Rectal smooth muscle tissue (tissue), 1 donor: ENCODE results near the gene BRAT1.
"Not testable (repeated sequence)": the region's sequence is repeated elsewhere in the genome, so short reads cannot be mapped to it uniquely, and the experiment has no call there.

ENCODE experiments used
- H3K27ac ChIP-seq: one replicate; pipeline ENCODE4 v1.7.0; 2013; ENCODE audit warnings: low read depth, low read length, inconsistent platforms
- H3K27me3 ChIP-seq: one replicate; pipeline ENCODE4 v1.7.0; 2013; ENCODE audit warnings: low read length; ENCODE audit not compliant: control insufficient read depth, insufficient read depth
- H3K36me3 ChIP-seq: one replicate; pipeline ENCODE4 v1.7.0; 2013; ENCODE audit warnings: low read length; ENCODE audit not compliant: control insufficient read depth, insufficient read depth
- H3K4me1 ChIP-seq: one replicate; pipeline ENCODE4 v1.7.0; 2013; ENCODE audit warnings: low read length; ENCODE audit not compliant: control insufficient read depth, insufficient read depth
- H3K4me3 ChIP-seq: one replicate; pipeline ENCODE4 v1.7.0; 2013; ENCODE audit warnings: low read length
- H3K9ac ChIP-seq: one replicate; pipeline ENCODE4 v1.7.0; 2013; ENCODE audit warnings: low read length

Gene BRAT1

GRCh38 chr7:2566890-2567678 lies 11.8 kb upstream of the BRAT1 start:
- Histone ChIP-seq H3K9ac (no peak overlapping the region), H3K27ac (no peak overlapping the region), H3K4me3 (no peak overlapping the region), H3K4me1 (no peaks in the 10 kb centered on the region), H3K27me3 (no peaks in the 10 kb centered on the region), H3K36me3 (peaks cover under 1% of the 10 kb centered on the region)

- Histone ChIP-seq H3K4me3 (no peak overlapping the region), H3K9ac (no peak overlapping the region), H3K36me3 (no peaks in the 10 kb centered on the region), H3K4me1 (no peaks in the 10 kb centered on the region), H3K27me3 (no peaks in the 10 kb centered on the region), H3K27ac (no peak overlapping the region)
Observed at GRCh38 chr7:2566348-2566889, 11.1 kb upstream of the BRAT1 start.

DNA sequence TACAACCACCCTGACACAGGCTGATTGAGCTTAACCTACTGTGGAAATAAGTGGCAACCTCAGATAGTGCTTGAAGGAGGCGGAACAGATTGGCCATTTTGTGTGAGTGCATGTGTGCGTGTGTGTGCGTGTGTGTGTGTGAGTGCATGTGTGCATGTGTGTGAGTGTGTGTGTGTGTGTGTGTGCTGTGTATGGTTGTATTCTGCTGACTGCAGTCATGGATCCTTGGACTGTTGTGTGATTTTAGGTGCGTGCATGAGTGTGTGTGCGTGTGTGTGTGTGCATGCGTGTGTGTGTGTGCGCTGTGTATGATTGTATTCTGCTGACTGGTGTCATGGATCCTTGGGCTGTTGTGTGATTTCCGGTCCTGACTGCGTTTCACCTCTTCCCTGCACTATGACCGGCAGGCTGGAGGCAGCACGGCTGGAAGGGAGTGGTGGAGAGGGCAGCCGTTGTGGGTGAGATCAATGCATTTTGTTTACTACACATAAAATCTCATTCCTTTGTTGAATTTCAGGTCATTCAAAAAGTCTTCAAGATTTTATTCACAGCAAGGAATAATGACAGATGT lies 9.7 kb upstream of the BRAT1 start:
- Histone ChIP-seq H3K27me3 (no peaks in the 10 kb centered on the region), H3K27ac (no peak overlapping the region), H3K9ac (no peak overlapping the region), H3K36me3 (no peaks in the 10 kb centered on the region), H3K4me1 (no peaks in the 10 kb centered on the region), H3K4me3 (no peak overlapping the region)

DNA sequence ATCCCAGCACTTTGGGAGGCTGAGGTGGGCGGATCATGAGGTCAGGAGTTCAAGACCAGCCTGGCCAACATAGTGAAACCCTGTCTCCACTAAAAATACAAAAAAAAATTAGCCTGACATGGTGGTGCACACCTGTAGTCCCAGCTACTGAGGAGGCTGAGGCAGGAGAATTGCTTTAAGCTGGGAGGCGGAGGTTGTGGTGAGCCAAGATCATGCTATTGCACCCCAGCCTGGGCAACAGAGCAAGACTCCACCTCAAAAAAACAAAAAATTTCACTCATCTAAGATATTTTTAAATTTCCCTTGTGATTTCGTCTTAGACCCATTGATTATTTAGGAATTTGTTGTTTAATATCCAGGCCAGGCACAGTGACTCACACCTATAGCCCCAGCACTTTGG lies 8.6 kb upstream of the BRAT1 start:
- not testable (repeated sequence) for H3K36me3 ChIP-seq, H3K9ac ChIP-seq, H3K4me3 ChIP-seq, H3K27ac ChIP-seq, H3K27me3 ChIP-seq, H3K4me1 ChIP-seq

DNA sequence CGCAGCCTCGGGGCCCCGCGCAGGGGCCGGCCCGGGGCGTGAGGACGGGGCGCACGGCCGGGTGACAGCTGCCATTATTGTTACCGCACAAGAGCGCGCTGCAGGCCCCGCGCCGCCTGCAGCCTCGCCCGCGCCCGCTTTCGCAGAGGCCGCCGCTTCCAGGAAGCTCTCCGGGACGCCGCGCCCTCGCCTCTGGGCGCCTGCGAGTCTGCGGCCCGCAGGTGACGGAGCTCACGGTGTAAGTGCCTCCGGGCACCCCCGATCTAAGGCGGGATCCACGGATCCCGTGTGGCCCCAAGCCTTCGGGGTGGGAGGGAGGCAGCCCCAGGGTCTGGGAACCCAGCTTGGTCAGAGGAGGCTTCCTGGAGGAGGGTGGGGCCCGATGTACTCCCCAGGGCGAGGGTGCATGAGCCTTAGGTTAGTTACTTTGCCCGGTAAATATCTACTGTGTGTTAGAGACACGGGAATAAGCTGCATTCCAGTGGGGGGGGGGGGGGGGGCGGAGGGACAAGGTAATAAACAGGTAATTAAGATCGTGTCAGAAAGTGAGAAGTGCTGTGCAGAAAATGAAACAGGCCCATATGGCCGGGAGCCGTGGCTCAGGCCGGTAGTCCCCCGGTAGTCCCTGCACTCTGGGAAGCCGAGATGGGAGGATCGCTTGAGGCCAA lies 4.1 kb upstream of the BRAT1 start:
- H3K36me3 ChIP-seq, result no peaks in the 10 kb centered on the region
- peak overlapping the region; percentile 88 for H3K4me3 ChIP-seq
- H3K27me3 ChIP-seq, result no peaks in the 10 kb centered on the region
- peaks cover 2% of the 10 kb centered on the region for H3K4me1 ChIP-seq
- no peak overlapping the region for H3K27ac ChIP-seq
- peak overlapping the region; percentile 62 for H3K9ac ChIP-seq

DNA sequence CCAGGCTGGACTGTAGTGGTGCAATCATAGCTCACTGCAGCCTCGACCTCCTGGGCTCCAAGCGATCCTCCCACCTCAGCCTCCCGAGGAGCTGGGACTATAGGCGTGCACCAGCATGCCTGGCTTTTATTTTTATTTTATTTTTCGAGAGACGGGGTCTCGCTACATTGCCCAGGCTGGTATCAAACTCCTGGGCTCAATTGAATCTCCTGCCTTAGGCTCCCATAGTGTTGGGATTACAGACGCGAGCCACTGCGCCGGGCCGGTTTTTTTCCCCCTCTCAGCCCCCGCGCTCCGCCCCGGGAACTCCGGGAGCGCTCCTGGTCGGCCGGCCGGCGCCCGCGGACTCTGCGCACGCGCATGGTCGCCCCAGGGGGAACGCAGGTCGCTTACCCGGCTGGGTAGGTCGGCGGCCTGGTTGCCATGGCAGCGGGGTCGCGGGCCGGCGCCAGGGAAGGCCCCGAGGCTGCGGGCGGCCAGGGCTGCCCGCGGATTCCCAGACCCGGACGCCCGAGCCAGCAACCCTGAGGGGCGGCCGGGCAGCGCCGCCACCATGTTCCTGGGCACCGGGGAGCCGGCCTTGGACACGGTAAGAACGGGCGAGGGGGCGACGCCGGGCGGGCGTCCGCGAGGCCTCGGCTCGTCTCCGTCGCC lies 3.4 kb upstream of the BRAT1 start, which contains the start of gene IQCE:
IQCE (plus strand) TSS at position 351 of the 654 bp plus-strand sequence; CDS start at position 554, 203 bp downstream.
- H3K27me3 ChIP-seq, result no peaks in the 10 kb centered on the region
- H3K9ac ChIP-seq, result peak within 1 kb of the TSS; percentile 62
- peak within 1 kb of the TSS; percentile 88 for H3K4me3 ChIP-seq
- H3K4me1 ChIP-seq, result peaks cover 9% of the 10 kb centered on the region
- no peak within 1 kb of the TSS for H3K27ac ChIP-seq
- H3K36me3 ChIP-seq, result no peaks in the 10 kb centered on the region

- no peaks in the 10 kb centered on the region for H3K36me3 ChIP-seq
- H3K27ac ChIP-seq, result no peak overlapping the region
- H3K4me3 ChIP-seq, result peak overlapping the region; percentile 90
- H3K9ac ChIP-seq, result peak overlapping the region; percentile 26
- no peaks in the 10 kb centered on the region for H3K27me3 ChIP-seq
- H3K4me1 ChIP-seq, result peaks cover 9% of the 10 kb centered on the region
Observed at GRCh38 chr7:2554661-2555111, 638 bp downstream of the BRAT1 start.

- H3K4me1 ChIP-seq, result peaks cover 9% of the 10 kb centered on the region
- peak overlapping the region; percentile 90 for H3K4me3 ChIP-seq
- H3K36me3 ChIP-seq, result no peaks in the 10 kb centered on the region
- peak overlapping the region; percentile 26 for H3K9ac ChIP-seq
- H3K27ac ChIP-seq, result no peak overlapping the region
- H3K27me3 ChIP-seq, result no peaks in the 10 kb centered on the region
Observed at GRCh38 chr7:2553831-2554581, 1.3 kb downstream of the BRAT1 start.

GRCh38 chr7:2553108-2553507 lies 2.2 kb downstream of the BRAT1 start:
- Histone ChIP-seq H3K9ac (no peak overlapping the region), H3K27ac (no peak overlapping the region), H3K4me1 (peaks cover 9% of the 10 kb centered on the region), H3K27me3 (no peaks in the 10 kb centered on the region), H3K4me3 (no peak overlapping the region), H3K36me3 (no peaks in the 10 kb centered on the region)

- Histone ChIP-seq H3K9ac (no peak overlapping the region), H3K27ac (no peak overlapping the region), H3K4me3 (no peak overlapping the region), H3K27me3 (no peaks in the 10 kb centered on the region), H3K4me1 (peaks cover 9% of the 10 kb centered on the region), H3K36me3 (peaks cover 4% of the 10 kb centered on the region)
Observed at GRCh38 chr7:2551418-2551817, 3.9 kb downstream of the BRAT1 start.

DNA sequence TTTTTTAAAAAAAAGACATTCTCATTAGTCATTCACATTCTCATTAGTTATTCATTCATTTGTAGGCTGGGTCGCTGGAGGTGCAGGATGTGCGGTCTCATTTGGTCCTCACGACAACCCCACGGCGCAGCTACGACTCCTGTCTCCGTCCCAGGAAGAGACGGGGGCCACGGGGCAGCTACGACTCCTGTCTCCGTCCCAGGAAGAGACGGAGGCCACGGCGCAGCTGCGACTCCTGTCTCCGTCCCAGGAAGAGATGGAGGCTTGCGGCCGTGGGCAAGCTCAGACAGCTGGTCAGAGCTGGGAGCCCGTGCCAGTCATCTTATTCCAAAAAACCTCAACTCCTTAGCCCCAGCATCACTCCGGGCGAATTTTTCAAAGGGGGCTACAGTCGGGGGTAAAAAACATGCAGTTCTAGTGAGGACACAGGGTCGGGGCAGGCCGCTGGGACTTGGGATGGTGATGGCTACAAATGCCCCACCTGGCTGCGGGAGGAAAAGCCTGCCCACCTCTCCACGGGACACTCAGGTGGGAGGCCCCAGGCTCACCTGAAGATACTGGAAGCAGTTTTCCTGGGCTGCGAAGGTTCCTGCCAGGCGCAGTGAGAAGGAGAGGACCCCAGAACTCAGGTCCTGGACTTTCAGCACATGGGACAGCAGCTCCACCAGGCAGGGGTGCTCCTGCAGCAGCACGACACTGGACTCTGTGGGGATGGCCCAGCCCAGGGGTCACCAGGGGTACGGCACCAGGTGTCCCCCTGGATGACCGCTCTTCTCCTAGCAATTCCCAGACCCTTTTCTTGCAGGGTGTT lies 8.3 kb downstream of the BRAT1 start:
- Histone ChIP-seq H3K36me3 (peaks cover 19% of the 10 kb centered on the region), H3K9ac (no peak overlapping the region), H3K27ac (no peak overlapping the region), H3K4me1 (no peaks in the 10 kb centered on the region), H3K4me3 (no peak overlapping the region), H3K27me3 (no peaks in the 10 kb centered on the region)
